Activated CD4-positive, alpha-beta memory T cell treated with anti-CD3 and anti-CD28 coated beads for 36 hours (primary cell): ENCODE measurements around the gene SH3PXD2B. TPM values are rescaled to one million over a fixed set of nuclear protein-coding genes. Genes with fewer than 3 reads are reported as not detected.
"Not testable (repeated sequence)": the region's sequence is repeated elsewhere in the genome, so short reads cannot be mapped to it uniquely, and the experiment has no call there.

Source experiments
- CTCF ChIA-PET: fragments of 350-600 bp; sonication (Branson Sonifier 250); formaldehyde crosslinking; loops from one replicate; lab custom pipeline; 2021; ENCODE audit warnings: antibody characterized with exemption, inconsistent platforms; lab: Charles Lee
- POLR2A ChIA-PET: fragments of 350-600 bp; sonication (Branson Sonifier 250); formaldehyde crosslinking; loops from one replicate; lab custom pipeline; 2021; ENCODE audit warnings: antibody characterized with exemption; lab: Charles Lee
- DNase-seq: peaks from one replicate; pipeline ENCODE4 v3.0.0-alpha.2; 2020
- H3K27ac Mint-ChIP-seq: one replicate; pipeline ENCODE4 v1.8.0; 2021; ENCODE audit warnings: mixed read lengths
- H3K27me3 Mint-ChIP-seq: one replicate; pipeline ENCODE4 v1.8.0; 2021; ENCODE audit warnings: mixed read lengths
- H3K36me3 Mint-ChIP-seq: one replicate; pipeline ENCODE4 v1.8.0; 2021; ENCODE audit warnings: mixed read lengths
- H3K4me1 Mint-ChIP-seq: one replicate; pipeline ENCODE4 v1.8.0; 2021; ENCODE audit warnings: low read depth, mixed read lengths
- H3K4me3 Mint-ChIP-seq: one replicate; pipeline ENCODE4 v1.8.0; 2021; ENCODE audit warnings: mild to moderate bottlenecking, mixed read lengths
- H3K9me3 Mint-ChIP-seq: one replicate; pipeline ENCODE4 v1.8.0; 2021; ENCODE audit warnings: mixed read lengths
- intact Hi-C: fragments of 100-400 bp; cut with micrococcal nuclease; formaldehyde crosslinking; loops from one replicate; pipeline ENCODE4 v1.15.1; 2023
- total RNA-seq, 2 experiments: library from RNA; stranded (reverse); gene quantifications; one replicate each; pipeline ENCODE4 v1.2.3, GENCODE V29; 2021

The SH3PXD2B gene
- total RNA-seq, 2 experiments from 2014 or later, result 0.99 to 1.1 TPM

DNA sequence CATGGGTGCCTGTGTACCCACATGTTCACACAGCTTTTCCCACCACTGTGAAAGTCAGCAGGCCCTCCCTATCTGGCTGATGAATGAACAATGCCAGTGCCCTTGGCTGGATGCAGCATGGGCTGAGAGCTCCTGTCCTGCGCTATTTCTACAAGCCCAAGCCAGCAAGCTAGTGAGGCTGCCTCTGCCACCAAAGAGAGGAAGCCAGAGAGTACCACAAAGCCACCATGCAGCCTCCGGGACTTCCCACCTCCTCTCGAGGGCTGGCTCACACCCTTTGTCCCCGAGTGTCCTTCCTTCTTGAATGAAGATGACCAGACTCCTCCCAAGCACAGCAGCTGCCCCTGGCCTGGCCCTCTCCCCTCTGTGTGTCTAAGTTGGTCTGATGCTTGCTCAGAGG lies 76.5 kb downstream of the SH3PXD2B start:
- Mint-ChIP-seq H3K4me3 (no peak overlapping the region), H3K27ac (no peak overlapping the region), H3K9me3 (no peaks in the 10 kb centered on the region), H3K4me1 (no peaks in the 10 kb centered on the region), H3K27me3 (peaks cover 4% of the 10 kb centered on the region), H3K36me3 (no peaks in the 10 kb centered on the region)
- no peak for DNase-seq
- intact Hi-C loops, result no loop called here
- ChIA-PET CTCF (interaction anchor here (1.0 kb wide), 1 partner anchor 555 kb away, joined by 3 read pairs; no protein-coding TSS in a partner anchor), POLR2A (no interaction called here)

DNA sequence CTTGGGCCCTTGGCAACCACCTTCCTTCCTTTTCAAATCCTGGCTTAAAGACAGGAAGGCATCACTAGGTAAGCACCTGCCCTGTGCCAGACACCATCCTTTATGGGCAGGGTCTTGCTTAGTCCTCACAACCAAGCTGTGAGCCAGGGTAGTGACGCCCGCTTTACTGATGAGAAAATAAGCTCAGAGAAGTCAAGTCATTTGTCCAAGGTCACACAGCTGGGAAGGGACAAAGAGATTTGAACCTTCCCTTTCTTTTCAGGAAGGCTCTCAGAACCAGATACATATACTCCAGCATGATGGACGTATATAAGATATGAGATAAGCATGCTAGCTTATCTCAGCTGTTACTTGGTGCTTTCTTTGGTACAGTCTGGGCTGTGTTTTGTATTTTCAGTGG lies 76.9 kb downstream of the SH3PXD2B start:
- Mint-ChIP-seq H3K36me3 (no peaks in the 10 kb centered on the region), H3K4me1 (no peaks in the 10 kb centered on the region), H3K9me3 (no peaks in the 10 kb centered on the region), H3K4me3 (no peak overlapping the region), H3K27ac (no peak overlapping the region), H3K27me3 (peaks cover 4% of the 10 kb centered on the region)
- ChIA-PET CTCF (interaction anchor here (1.0 kb wide), 1 partner anchor 555 kb away, joined by 3 read pairs; no protein-coding TSS in a partner anchor), POLR2A (no interaction called here)
- DNase-seq, result no peak
- intact Hi-C loops, result no loop called here

DNA sequence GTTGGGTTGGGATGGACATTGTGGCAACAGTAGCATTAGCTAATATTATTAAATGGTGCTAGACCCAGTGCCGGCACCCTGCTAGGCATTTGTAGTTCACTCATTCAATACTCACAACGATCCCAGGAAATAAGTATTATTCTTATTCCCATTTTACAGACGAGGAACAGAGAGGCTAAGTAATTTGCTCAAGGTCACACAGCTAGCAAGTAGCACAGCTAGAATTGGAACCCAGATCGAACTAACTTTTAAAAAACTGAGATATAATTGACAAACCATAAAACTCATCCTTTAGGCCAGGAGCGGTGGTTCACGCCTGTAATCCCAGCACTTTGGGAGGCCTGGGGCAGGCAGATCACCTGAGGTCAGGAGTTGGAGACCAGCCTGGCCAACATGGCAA lies 79.5 kb downstream of the SH3PXD2B start:
- intact Hi-C loops, result no loop called here
- H3K27ac Mint-ChIP-seq, result no peak overlapping the region
- H3K27me3 Mint-ChIP-seq, result peaks cover 6% of the 10 kb centered on the region
- ChIA-PET POLR2A (no interaction called here), CTCF (no interaction called here)
- no peaks in the 10 kb centered on the region for H3K4me1 Mint-ChIP-seq
- no peak overlapping the region for H3K4me3 Mint-ChIP-seq
- no peak for DNase-seq
- no peaks in the 10 kb centered on the region for H3K36me3 Mint-ChIP-seq
- H3K9me3 Mint-ChIP-seq, result peaks cover 14% of the 10 kb centered on the region

DNA sequence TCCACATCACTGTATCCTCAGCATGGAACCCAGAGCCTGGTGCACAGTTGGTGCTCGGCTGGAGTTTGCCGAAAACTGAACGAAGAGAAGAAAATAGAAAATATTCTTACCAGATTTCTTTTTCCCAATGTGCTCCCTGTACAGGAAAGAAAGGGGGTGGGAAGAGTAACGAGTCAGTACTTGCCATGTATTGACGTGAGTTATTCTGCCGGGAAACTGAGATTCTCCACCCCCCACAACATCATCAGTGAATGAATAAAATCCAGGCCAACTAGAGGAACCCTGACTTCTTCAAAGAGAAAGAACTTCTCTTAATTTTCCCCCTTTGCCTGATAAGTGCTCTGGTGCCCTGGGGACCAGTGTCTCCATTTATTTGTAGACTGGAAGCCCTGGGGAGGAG lies 80.6 kb downstream of the SH3PXD2B start:
- CTCF ChIA-PET, result no interaction called here
- POLR2A ChIA-PET, result no interaction called here
- H3K27ac Mint-ChIP-seq, result no peak overlapping the region
- intact Hi-C loops, result no loop called here
- no peaks in the 10 kb centered on the region for H3K36me3 Mint-ChIP-seq
- DNase-seq, result no peak
- H3K4me3 Mint-ChIP-seq, result no peak overlapping the region
- peaks cover 14% of the 10 kb centered on the region for H3K9me3 Mint-ChIP-seq
- H3K27me3 Mint-ChIP-seq, result peaks cover 6% of the 10 kb centered on the region
- H3K4me1 Mint-ChIP-seq, result no peaks in the 10 kb centered on the region

DNA sequence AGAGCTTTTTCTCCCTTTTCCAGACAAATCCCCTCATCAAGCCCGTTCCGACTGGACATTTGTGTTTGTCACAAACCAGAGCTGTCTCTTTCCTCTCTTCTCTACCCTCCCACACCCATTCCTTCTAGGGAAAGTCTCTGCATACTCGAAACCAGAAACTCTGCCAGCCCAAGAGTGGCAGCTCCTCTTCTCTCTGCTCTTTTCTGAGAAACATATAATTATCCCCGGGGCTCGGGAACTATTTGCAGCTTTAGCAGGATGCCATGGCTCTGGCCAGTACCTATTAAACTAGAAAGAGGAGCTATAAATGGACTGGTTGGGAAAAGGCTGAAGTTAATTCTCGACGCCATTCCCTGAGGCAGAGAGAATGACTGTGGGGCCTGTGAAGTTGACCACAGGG lies 82.6 kb downstream of the SH3PXD2B start:
- intact Hi-C loops, result no loop called here
- Mint-ChIP-seq H3K4me1 (no peaks in the 10 kb centered on the region), H3K36me3 (no peaks in the 10 kb centered on the region), H3K4me3 (no peak overlapping the region), H3K9me3 (peaks cover 17% of the 10 kb centered on the region), H3K27me3 (peaks cover 6% of the 10 kb centered on the region), H3K27ac (no peak overlapping the region)
- POLR2A ChIA-PET, result interaction anchor here (0.6 kb wide), 1 partner anchor 11 kb away, joined by 5 read pairs; no protein-coding TSS in a partner anchor
- CTCF ChIA-PET, result interaction anchor here (0.6 to 1.4 kb wide), 2 partner anchors 12 to 102 kb away, joined by 4 read pairs; no protein-coding TSS in a partner anchor
- DNase-seq, result no peak

DNA sequence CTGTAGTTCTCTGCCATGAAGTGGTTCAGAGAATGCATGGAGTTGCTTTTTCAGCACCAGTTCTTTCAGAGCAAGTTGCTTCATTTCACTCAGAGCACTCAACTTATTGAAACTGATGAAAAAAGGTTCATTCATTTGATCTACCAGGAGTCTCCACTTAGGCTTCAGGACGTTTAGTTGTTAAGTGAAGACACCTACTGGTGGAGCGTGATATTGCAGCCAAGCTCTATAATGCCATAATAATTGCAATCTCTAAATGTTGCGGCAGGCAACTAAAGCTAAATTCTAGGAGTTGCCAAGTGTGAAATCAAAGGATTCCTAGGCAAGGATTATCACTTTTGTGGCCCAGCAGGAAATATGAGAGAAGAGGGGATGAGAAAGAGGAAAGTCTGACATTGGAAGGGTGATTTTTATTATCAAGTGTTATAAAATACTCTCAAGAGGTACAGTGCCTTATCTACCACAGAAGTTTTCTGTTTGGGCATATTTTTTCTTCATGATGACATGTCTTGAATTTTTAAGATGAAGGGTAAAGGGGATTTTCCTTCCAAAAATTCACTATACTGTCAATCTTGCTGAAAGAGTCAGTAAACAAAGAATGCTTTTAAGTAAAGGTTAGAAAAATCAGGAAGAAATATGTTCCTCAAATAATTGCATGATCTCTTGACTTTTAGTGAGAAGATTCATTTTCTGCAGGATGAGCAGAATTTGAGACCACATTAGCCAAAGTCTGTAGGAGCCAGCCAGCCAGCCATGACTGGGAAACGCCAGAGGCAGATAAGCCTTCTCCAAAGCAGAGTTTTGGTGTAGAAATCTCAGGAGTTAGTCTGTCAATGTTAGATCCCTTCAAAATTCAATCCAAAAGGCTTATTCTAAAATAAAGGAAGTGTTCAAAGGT lies 83.4 kb downstream of the SH3PXD2B start:
- Mint-ChIP-seq H3K36me3 (no peaks in the 10 kb centered on the region), H3K4me1 (no peaks in the 10 kb centered on the region), H3K9me3 (peaks cover 17% of the 10 kb centered on the region), H3K27me3 (peaks cover 6% of the 10 kb centered on the region), H3K27ac (no peak overlapping the region), H3K4me3 (no peak overlapping the region)
- CTCF ChIA-PET, result interaction anchor here (0.6 to 2.1 kb wide), 9 partner anchors 9 to 263 kb away, joined by 3 to 13 read pairs (median 3); no protein-coding TSS in a partner anchor
- intact Hi-C loops, result no loop called here
- POLR2A ChIA-PET, result interaction anchor here (0.6 kb wide), 1 partner anchor 12 kb away, joined by 5 read pairs; no protein-coding TSS in a partner anchor
- peak; percentile 56 for DNase-seq

DNA sequence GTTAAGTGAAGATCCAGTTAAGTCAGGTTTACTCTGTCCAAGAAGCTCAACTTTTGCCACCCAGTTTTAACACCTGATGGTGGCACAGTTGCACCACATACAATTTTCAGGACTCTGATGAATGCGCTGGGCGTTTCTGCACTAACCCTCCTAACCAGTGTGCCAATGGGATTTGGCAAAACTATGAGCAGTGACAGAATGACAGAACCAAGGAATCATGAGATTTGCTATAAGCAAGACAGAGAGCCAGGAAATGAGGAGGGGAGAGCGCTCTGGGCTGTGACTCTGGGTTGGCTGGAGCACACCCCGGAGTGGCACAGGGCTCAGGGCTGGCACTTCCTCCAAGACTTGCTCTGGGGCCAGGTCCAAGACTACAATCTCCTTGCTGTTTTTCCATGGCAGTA lies 84.1 kb downstream of the SH3PXD2B start:
- intact Hi-C loops, result no loop called here
- H3K9me3 Mint-ChIP-seq, result peaks cover 17% of the 10 kb centered on the region
- peaks cover 6% of the 10 kb centered on the region for H3K27me3 Mint-ChIP-seq
- no peak overlapping the region for H3K27ac Mint-ChIP-seq
- DNase-seq, result no peak
- no peaks in the 10 kb centered on the region for H3K36me3 Mint-ChIP-seq
- CTCF ChIA-PET, result interaction anchor here (0.7 to 2.1 kb wide), 8 partner anchors 9 to 262 kb away, joined by 3 to 13 read pairs (median 4); no protein-coding TSS in a partner anchor
- H3K4me3 Mint-ChIP-seq, result no peak overlapping the region
- no peaks in the 10 kb centered on the region for H3K4me1 Mint-ChIP-seq
- POLR2A ChIA-PET, result no interaction called here

DNA sequence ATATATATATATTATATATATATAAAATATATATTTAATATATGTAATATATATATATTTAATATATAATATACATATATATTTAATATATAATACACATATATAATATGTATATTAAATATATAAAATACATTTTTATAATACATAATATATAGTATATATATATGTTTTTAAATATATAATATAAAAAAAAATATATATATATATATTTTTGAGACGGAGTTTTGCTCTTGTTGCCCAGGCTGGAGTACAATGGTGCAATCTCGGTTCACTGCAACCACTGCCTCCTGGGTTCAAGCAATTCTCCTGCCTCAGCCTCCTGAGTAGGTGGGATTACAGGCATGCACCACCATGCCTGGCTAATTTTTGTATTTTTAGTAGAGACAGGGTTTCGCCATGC lies 85.6 kb downstream of the SH3PXD2B start:
- H3K27ac Mint-ChIP-seq, DNase-seq, H3K36me3 Mint-ChIP-seq, intact Hi-C loops, H3K27me3 Mint-ChIP-seq, CTCF ChIA-PET, H3K4me3 Mint-ChIP-seq, POLR2A ChIA-PET, H3K4me1 Mint-ChIP-seq: not testable (repeated sequence)
- H3K9me3 Mint-ChIP-seq, result peaks cover 17% of the 10 kb centered on the region

DNA sequence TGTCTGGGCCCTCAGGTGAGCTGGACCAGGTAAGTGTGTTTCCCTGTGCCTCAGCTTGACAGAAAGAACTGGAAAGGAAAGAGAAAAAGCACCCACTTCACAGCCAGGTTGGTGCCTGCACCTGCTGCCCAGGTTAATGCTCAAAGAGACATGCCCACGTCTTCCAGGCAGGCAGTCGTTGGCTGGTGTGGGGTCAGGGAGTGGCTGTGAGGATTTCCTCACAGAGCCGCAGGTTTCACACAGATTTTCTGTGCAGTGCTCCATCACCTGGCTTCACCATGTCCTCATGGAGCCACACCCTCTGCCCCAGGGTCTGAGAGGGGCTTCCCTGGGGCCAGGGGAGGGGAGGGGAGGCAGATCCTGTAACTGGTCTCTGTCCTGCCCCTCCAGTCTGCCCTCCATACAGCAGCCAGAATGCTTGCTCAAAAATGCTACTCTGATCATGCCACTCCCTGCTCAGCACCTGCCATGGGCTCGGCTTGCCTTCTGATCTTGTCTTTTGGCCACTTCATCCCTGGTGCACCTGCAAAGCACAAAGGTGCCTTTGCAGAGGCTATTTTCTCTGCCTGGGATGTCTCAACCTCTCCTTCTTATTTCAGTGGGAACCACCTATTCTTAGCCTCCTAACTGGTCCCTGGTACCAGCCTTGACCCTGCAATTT lies 88.2 kb downstream of the SH3PXD2B start:
- no peaks in the 10 kb centered on the region for H3K36me3 Mint-ChIP-seq
- POLR2A ChIA-PET, result no interaction called here
- peaks cover 11% of the 10 kb centered on the region for H3K4me1 Mint-ChIP-seq
- DNase-seq, result no peak
- no peaks in the 10 kb centered on the region for H3K27me3 Mint-ChIP-seq
- H3K4me3 Mint-ChIP-seq, result no peak overlapping the region
- H3K27ac Mint-ChIP-seq, result no peak overlapping the region
- intact Hi-C loops, result no loop called here
- CTCF ChIA-PET, result no interaction called here
- H3K9me3 Mint-ChIP-seq, result peaks cover 9% of the 10 kb centered on the region

DNA sequence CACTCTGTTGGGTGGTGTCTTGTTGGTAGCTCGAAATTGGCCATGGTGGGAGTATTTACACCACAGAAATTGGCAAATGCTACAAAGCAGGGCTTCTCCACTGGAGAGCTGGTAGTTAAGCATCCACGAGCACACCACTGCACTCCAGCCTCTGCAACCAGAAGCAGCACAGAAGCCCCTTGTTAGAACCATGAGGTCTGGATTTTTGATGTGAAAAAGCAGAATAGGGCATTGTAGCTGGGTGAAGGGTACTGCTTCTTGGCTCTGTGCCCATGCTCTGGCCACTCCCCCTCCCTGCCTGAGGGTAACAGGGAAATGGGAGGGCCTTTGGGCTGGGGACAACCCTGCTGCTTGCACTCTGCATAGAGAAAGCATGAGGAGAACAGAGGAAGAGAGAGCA lies 89.6 kb downstream of the SH3PXD2B start:
- no peaks in the 10 kb centered on the region for H3K36me3 Mint-ChIP-seq
- H3K4me3 Mint-ChIP-seq, result no peak overlapping the region
- peaks cover 3% of the 10 kb centered on the region for H3K9me3 Mint-ChIP-seq
- no peaks in the 10 kb centered on the region for H3K27me3 Mint-ChIP-seq
- intact Hi-C loops, result no loop called here
- ChIA-PET POLR2A (no interaction called here), CTCF (interaction anchor here (1.0 to 1.5 kb wide), 2 partner anchors 87 to 176 kb away, joined by 3 read pairs; no protein-coding TSS in a partner anchor)
- peak; percentile 46 for DNase-seq
- peaks cover 11% of the 10 kb centered on the region for H3K4me1 Mint-ChIP-seq
- no peak overlapping the region for H3K27ac Mint-ChIP-seq

DNA sequence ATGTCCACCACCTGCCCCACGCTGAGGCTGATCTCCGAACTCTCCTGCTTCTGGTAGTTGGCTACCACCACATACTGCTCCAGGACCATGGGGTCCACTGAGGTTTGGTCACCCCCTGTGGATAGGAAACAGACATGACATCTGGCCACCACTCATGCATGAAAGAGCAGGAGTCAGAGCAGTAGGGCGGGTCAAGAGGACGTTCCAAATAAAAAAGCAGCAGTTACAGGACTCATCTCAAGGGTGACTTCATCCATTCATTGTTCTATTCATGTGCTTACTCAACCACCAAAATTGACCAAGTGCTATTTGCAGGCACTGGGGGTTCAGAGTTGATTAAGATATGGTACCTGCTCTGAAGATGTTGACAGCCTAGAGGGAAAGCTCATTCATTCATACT lies 91.6 kb downstream of the SH3PXD2B start:
- POLR2A ChIA-PET, result no interaction called here
- Mint-ChIP-seq H3K27ac (no peak overlapping the region), H3K36me3 (no peaks in the 10 kb centered on the region), H3K9me3 (no peaks in the 10 kb centered on the region), H3K27me3 (no peaks in the 10 kb centered on the region), H3K4me3 (no peak overlapping the region), H3K4me1 (peaks cover 11% of the 10 kb centered on the region)
- CTCF ChIA-PET, result no interaction called here
- intact Hi-C loops, result no loop called here
- DNase-seq, result no peak
